Measurements from ENCODE around the gene PACS2. TPM values are rescaled to one million over a fixed set of nuclear protein-coding genes. Genes with fewer than 3 reads are reported as not detected.

PACS2 gene
- total and polyA plus RNA-seq, 2 of the 8 experiments (the other 6 are each of a cell fraction or from before 2014, with no cell fraction given) = 38.0 to 62.8 TPM

- TF ChIP-seq EZH2 (IDR thresholded peaks at IDR 0.05; ENCODE audit: low read depth, low read length, severe bottlenecking) (no peak), KDM4A (IDR thresholded peaks at IDR 0.05; ENCODE audit: low read depth, low read length, severe bottlenecking) (no peak), RBBP5 (IDR thresholded peaks at IDR 0.05; ENCODE audit: borderline replicate concordance, low read depth, low read length) (no peak), SP1 (IDR thresholded peaks at IDR 0.05; ENCODE audit: low read depth, low read length) (no peak), HDAC6 (IDR thresholded peaks at IDR 0.05; ENCODE audit: low read depth, low read length) (no peak), CBX5 (IDR thresholded peaks at IDR 0.05; ENCODE audit: low read depth, low read length) (no peak)
These were observed 64.5 kb downstream of the PACS2 start (continued) for GRCh38 chr14:105378873-105379685.

Measured in H1 (cell line).